KMS-11 (cell line): ENCODE data around the gene AKAP13.

Source experiments
- H2AFZ ChIP-seq: fragments of 200-600 bp; sonication (generic); 2 replicates; pipeline ENCODE4 v1.6.1; 2016; ENCODE audit warnings: antibody characterized with exemption, mixed run types, low read depth
- H3K27ac ChIP-seq: fragments of 200-600 bp; sonication (generic); 2 replicates; pipeline ENCODE4 v1.6.1; 2016; ENCODE audit warnings: mild to moderate bottlenecking, mixed run types
- H3K27me3 ChIP-seq: fragments of 200-600 bp; sonication (generic); 2 replicates; pipeline ENCODE4 v1.6.1; 2017; ENCODE audit warnings: mild to moderate bottlenecking, low read depth, mixed run types, moderate library complexity; ENCODE audit not compliant: insufficient read depth
- H3K36me3 ChIP-seq: fragments of 200-600 bp; sonication (generic); 2 replicates; pipeline ENCODE4 v1.6.1; 2017; ENCODE audit warnings: mild to moderate bottlenecking, mixed run types; ENCODE audit not compliant: insufficient read depth
- H3K4me1 ChIP-seq: fragments of 200-600 bp; sonication (generic); 2 replicates; pipeline ENCODE4 v1.6.1; 2016; ENCODE audit warnings: mild to moderate bottlenecking, low read depth, mixed run types; ENCODE audit not compliant: poor library complexity, severe bottlenecking
- H3K4me2 ChIP-seq: fragments of 200-600 bp; sonication (generic); 2 replicates; pipeline ENCODE4 v1.7.0; 2016; ENCODE audit warnings: mild to moderate bottlenecking, mixed run types
- H3K4me3 ChIP-seq: fragments of 200-600 bp; sonication (generic); IDR thresholded peaks from 2 replicates; pipeline ENCODE4 v1.6.1; 2017; ENCODE audit warnings: low read depth, low read length, mixed read lengths; ENCODE audit not compliant: insufficient read depth
- H3K79me2 ChIP-seq: fragments of 200-600 bp; sonication (generic); 2 replicates; pipeline ENCODE4 v1.6.1; 2016; ENCODE audit warnings: low read depth, mixed run types; ENCODE audit not compliant: insufficient read depth
- H3K9ac ChIP-seq: fragments of 200-600 bp; sonication (generic); 2 replicates; pipeline ENCODE4 v1.6.1; 2016; ENCODE audit warnings: mild to moderate bottlenecking, mixed run types
- H4K20me1 ChIP-seq: fragments of 200-600 bp; sonication (generic); 2 replicates; pipeline ENCODE4 v1.6.1; 2016; ENCODE audit warnings: mild to moderate bottlenecking, mixed run types; ENCODE audit not compliant: insufficient read depth
- TF ChIP-seq, protein P1 (sequence below): fragments of 200-600 bp; sonication (generic); conservative IDR thresholded peaks from 2 replicates; pipeline ENCODE4 v1.6.1; 2017; ENCODE audit warnings: low read depth, mild to moderate bottlenecking, antibody characterized with exemption, low read length, moderate library complexity, mixed read lengths

Gene AKAP13

DNA sequence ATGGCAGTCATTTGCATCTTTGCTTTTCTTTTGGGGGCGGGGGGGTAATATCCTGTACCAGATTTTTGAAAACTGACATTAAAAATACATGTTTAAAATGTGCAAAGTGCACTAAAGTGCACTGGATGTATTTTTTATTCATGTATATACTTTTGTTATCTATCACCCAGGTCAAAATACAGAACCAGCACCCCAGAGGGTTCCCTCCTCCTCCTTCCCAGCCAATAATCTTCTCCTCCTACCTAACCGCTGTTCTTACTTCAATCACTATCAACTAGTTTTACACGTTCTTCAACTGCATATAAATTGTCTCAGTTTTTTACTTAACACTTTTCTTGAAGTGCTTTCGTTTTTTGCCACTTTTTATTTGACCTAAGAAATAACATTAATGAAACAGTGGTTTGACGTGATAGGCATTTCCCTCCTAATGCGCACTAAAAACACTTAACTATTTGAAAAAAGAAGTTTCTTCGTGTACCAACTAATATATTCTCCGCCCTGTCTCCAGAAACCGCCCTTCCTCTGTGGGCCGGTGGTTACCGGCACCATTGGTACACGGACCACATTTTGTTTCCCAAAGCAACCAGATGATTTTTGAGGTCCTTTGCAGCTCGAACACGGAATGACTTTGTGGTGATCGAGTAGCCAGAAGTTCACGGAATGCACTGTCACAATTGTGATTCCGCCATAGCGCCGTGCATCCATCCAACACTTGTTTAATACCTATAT lies 836 bp upstream of the AKAP13 start:
- Histone ChIP-seq H3K27ac (peak overlapping the region; percentile 70), H3K4me1 (peaks cover 9% of the 10 kb centered on the region), H4K20me1 (0 out of 2 replicates have a peak, but pooled peaks cover 7% of the 10 kb centered on the region), H3K4me2 (peak overlapping the region; percentile 82), H3K79me2 (peaks cover 8% of the 10 kb centered on the region; the same call in 1 of the 2 replicates), H3K9ac (peak overlapping the region; percentile 54), H3K27me3 (no peaks in the 10 kb centered on the region), H3K36me3 (no peaks in the 10 kb centered on the region), H2AFZ (peak overlapping the region; percentile 95), H3K4me3 (no peak overlapping the region)
- TF ChIP-seq, protein P1, sequence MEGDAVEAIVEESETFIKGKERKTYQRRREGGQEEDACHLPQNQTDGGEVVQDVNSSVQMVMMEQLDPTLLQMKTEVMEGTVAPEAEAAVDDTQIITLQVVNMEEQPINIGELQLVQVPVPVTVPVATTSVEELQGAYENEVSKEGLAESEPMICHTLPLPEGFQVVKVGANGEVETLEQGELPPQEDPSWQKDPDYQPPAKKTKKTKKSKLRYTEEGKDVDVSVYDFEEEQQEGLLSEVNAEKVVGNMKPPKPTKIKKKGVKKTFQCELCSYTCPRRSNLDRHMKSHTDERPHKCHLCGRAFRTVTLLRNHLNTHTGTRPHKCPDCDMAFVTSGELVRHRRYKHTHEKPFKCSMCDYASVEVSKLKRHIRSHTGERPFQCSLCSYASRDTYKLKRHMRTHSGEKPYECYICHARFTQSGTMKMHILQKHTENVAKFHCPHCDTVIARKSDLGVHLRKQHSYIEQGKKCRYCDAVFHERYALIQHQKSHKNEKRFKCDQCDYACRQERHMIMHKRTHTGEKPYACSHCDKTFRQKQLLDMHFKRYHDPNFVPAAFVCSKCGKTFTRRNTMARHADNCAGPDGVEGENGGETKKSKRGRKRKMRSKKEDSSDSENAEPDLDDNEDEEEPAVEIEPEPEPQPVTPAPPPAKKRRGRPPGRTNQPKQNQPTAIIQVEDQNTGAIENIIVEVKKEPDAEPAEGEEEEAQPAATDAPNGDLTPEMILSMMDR, result no peak

DNA sequence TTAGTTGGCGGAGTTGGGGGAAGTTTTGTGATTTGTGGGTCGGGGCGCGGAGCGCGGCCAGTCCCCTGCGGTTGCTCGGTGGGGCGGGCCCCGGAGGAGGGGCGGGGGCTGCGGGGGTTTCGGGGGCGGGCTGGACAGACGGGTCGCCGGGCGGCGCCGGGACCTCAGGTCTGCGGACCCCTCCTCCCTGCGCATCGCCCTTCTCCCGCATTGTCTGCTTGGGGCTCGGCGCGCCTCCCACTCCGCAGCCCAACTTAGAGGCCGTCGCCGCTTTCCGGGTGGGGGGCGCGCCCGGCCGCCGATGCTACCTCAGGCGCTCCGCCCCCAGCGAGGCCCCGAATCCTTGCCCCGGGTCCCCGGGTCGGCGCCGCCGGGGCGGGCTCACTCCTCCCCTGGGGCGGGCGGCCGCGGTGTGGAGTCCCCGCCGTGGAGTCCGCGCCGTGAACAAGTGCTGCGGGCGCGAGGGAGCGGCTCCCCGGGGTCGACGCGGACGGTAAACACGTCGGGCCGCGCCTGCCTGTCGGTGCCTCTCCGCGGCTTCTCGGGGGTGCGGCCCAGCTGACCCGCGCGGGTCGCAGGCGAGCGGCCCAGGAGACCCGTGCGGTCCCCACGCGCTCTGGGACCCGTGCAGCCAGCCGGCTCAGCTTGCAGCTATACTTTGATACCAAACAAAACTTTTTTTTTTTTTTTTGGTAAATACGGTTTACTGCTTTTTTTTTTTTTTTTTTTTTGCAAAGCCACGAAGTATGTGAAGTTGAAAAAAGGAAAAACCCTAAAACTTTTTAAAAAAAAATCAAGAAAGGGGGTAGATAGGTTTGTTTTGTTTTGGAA lies 624 bp downstream of the AKAP13 start:
- Histone ChIP-seq H3K4me3 (no peak overlapping the region), H3K9ac (peak overlapping the region; percentile 38; the same call in 1 of the 2 replicates), H3K4me2 (peak overlapping the region; percentile 72), H3K27ac (peak overlapping the region; percentile 55; the same call in 1 of the 2 replicates), H3K36me3 (no peaks in the 10 kb centered on the region), H3K4me1 (peaks cover 9% of the 10 kb centered on the region), H3K27me3 (no peaks in the 10 kb centered on the region), H4K20me1 (0 out of 2 replicates have a peak, but pooled peaks cover 7% of the 10 kb centered on the region), H3K79me2 (peaks cover 8% of the 10 kb centered on the region; the same call in 1 of the 2 replicates), H2AFZ (peak overlapping the region; percentile 37; the same call in 1 of the 2 replicates)
- TF ChIP-seq, protein P1, result no peak

DNA sequence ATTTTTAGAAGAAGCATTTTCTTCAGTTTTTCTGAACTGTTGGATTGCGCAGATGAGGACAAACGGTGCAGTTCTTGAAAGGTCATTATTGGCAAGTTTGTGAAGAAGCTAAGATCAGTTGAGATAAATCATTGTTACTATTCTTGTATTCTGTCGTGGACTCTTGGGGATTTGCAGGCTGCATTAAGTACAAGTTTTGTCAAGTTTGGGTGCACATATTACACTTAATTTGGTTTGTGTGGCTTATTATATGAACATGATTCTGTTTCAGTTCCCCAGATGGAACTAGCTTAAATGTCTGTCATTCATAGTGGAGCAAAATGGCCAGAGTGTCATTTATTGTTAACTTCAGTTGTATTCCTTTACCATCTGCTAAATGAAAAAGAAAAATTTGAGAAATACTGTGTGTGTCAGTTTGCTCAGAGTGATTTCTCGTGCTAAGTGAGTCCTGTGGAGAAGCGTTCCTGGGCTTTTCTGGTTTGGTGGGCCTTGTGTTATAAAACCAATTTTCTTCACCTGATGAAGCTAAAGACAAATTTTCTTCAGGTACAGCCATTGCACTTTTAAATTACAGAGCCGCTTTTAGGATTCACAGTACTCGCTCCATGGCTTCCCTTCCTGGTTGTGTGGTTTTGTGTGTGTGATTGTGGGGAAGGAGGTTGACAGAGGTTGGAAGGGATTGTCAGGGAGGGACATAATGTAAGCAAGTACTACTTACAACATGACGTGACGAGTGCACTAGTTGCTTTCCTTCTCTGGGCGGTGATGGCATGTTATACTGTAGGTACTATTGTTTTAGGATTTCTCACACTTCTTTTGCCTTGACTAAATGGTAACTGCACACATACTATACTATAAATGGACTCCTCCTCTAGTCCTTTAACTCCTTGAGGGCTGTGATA lies 1.7 kb downstream of the AKAP13 start:
- no peak overlapping the region for H2AFZ ChIP-seq
- H3K36me3 ChIP-seq, result no peaks in the 10 kb centered on the region
- H4K20me1 ChIP-seq, result 0 out of 2 replicates have a peak, but pooled peaks cover 7% of the 10 kb centered on the region
- TF ChIP-seq, protein P1, result no peak
- peaks cover 9% of the 10 kb centered on the region for H3K4me1 ChIP-seq
- H3K4me3 ChIP-seq, result no peak overlapping the region
- H3K9ac ChIP-seq, result peak overlapping the region; percentile 38; the same call in 1 of the 2 replicates
- peak overlapping the region; percentile 72 for H3K4me2 ChIP-seq
- H3K27ac ChIP-seq, result no peak overlapping the region
- H3K79me2 ChIP-seq, result peaks cover 13% of the 10 kb centered on the region; the same call in 1 of the 2 replicates
- no peaks in the 10 kb centered on the region for H3K27me3 ChIP-seq

DNA sequence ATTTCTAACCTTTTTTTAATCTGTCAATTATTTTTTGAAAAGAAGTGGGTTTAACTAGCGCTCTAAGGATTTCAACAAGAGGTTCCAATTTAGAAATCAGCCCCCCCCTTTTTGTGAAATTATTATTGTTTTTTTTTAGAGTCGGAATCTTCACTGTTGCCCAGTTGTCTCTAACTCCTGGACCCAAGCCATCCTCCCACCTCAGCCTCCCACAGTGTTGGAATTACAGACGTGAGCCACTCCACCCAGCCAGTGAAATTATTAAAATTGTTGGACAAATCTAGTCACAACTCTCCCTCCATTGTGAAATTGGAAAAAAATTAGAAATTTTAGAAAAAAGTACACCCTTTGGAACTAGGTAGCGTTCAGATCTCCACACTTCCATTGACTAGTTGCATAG lies 2.5 kb downstream of the AKAP13 start:
- Histone ChIP-seq H3K36me3 (no peaks in the 10 kb centered on the region), H3K4me2 (no peak overlapping the region), H3K27ac (no peak overlapping the region), H3K4me3 (no peak overlapping the region), H3K4me1 (peaks cover 9% of the 10 kb centered on the region), H3K9ac (no peak overlapping the region), H3K79me2 (peaks cover 13% of the 10 kb centered on the region; the same call in 1 of the 2 replicates), H3K27me3 (no peaks in the 10 kb centered on the region), H2AFZ (no peak overlapping the region), H4K20me1 (0 out of 2 replicates have a peak, but pooled peaks cover 7% of the 10 kb centered on the region)
- TF ChIP-seq, protein P1, result no peak
